Parathyroid adenoma (tissue), 2 donors: ENCODE data around the gene KRTAP23-1.

ENCODE experiments used
- H2AFZ ChIP-seq: fragments of 300-600 bp; sonication (generic); one replicate; pipeline ENCODE4 v1.7.0; 2017; ENCODE audit warnings: antibody characterized with exemption, mild to moderate bottlenecking
- H3K27ac ChIP-seq: fragments of 300-600 bp; sonication (generic); one replicate; pipeline ENCODE4 v1.7.0; 2017
- H3K27me3 ChIP-seq: fragments of 300-600 bp; sonication (generic); one replicate; pipeline ENCODE4 v1.7.0; 2017; ENCODE audit warnings: low read length; ENCODE audit not compliant: control insufficient read depth, insufficient read depth
- H3K36me3 ChIP-seq: fragments of 300-600 bp; sonication (generic); one replicate; pipeline ENCODE4 v1.7.0; 2017; ENCODE audit warnings: low read length; ENCODE audit not compliant: control insufficient read depth, insufficient read depth
- H3K4me1 ChIP-seq: fragments of 300-600 bp; sonication (generic); one replicate; pipeline ENCODE4 v1.7.0; 2017; ENCODE audit warnings: control low read depth
- H3K4me2 ChIP-seq: fragments of 300-600 bp; sonication (generic); one replicate; pipeline ENCODE4 v1.7.0; 2017; ENCODE audit warnings: low read length
- H3K4me3 ChIP-seq: fragments of 300-600 bp; sonication (generic); one replicate; pipeline ENCODE4 v1.7.0; 2017; ENCODE audit warnings: low read depth, low read length
- H3K79me2 ChIP-seq: fragments of 300-600 bp; sonication (generic); one replicate; pipeline ENCODE4 v1.7.0; 2017; ENCODE audit warnings: control low read depth
- H3K9ac ChIP-seq: fragments of 300-600 bp; sonication (generic); one replicate; pipeline ENCODE4 v1.7.0; 2017; ENCODE audit warnings: mild to moderate bottlenecking
- H3K9me3 ChIP-seq: fragments of 300-600 bp; sonication (generic); one replicate; pipeline ENCODE4 v1.7.0; 2017; ENCODE audit warnings: low read length; ENCODE audit not compliant: control insufficient read depth
- CTCF ChIP-seq: fragments of 300-600 bp; sonication (generic); IDR thresholded peaks from one replicate; pipeline ENCODE4 v1.7.0; 2017; ENCODE audit warnings: antibody characterized with exemption, mild to moderate bottlenecking
- donor health status: primary hyperparathyroidism.

Gene KRTAP23-1

GRCh38 chr21:30337772-30338171 is 10.6 kb downstream of the KRTAP23-1 start:
- no peak for TF ChIP-seq CTCF

GRCh38 chr21:30337276-30337744 is 11.1 kb downstream of the KRTAP23-1 start, which contains the start of gene KRTAP27-1:
TSS of gene KRTAP27-1 (minus strand) at chr21:30337694. CDS start at chr21:30337668, 26 bp downstream.
- Histone ChIP-seq H3K9ac (no peak within 1 kb of the TSS), H3K36me3 (no peaks in the 10 kb centered on the region), H3K4me1 (no peaks in the 10 kb centered on the region), H3K4me2 (no peak within 1 kb of the TSS), H3K79me2 (no peaks in the 10 kb centered on the region), H3K9me3 (no peaks in the 10 kb centered on the region), H3K27me3 (no peaks in the 10 kb centered on the region), H3K4me3 (no peak within 1 kb of the TSS), H2AFZ (no peak within 1 kb of the TSS), H3K27ac (no peak within 1 kb of the TSS)
- TF ChIP-seq CTCF = no peak

More at GRCh38 chr21:30337772-30338171, 10.6 kb downstream of the KRTAP23-1 start:
- H3K9ac ChIP-seq = no peak overlapping the region
- no peak overlapping the region for H3K4me2 ChIP-seq
- no peaks in the 10 kb centered on the region for H3K27me3 ChIP-seq
- H3K79me2 ChIP-seq = no peaks in the 10 kb centered on the region
- H3K4me3 ChIP-seq = no peak overlapping the region
- H3K27ac ChIP-seq = no peak overlapping the region
- H3K36me3 ChIP-seq = no peaks in the 10 kb centered on the region
- no peak overlapping the region for H2AFZ ChIP-seq
- H3K4me1 ChIP-seq = no peaks in the 10 kb centered on the region
- no peaks in the 10 kb centered on the region for H3K9me3 ChIP-seq

GRCh38 chr21:30336596-30336995 is 11.8 kb downstream of the KRTAP23-1 start:
- H3K4me1 ChIP-seq = no peaks in the 10 kb centered on the region
- H3K36me3 ChIP-seq = no peaks in the 10 kb centered on the region
- no peaks in the 10 kb centered on the region for H3K27me3 ChIP-seq
- no peak overlapping the region for H3K27ac ChIP-seq
- no peak overlapping the region for H2AFZ ChIP-seq
- H3K4me3 ChIP-seq = no peak overlapping the region
- no peak overlapping the region for H3K4me2 ChIP-seq
- no peak for TF ChIP-seq CTCF
- no peaks in the 10 kb centered on the region for H3K79me2 ChIP-seq
- H3K9me3 ChIP-seq = no peaks in the 10 kb centered on the region
- no peak overlapping the region for H3K9ac ChIP-seq

GRCh38 chr21:30333736-30334135 is 14.7 kb downstream of the KRTAP23-1 start:
- no peak overlapping the region for H2AFZ ChIP-seq

More at GRCh38 chr21:30333736-30334135, 14.7 kb downstream of the KRTAP23-1 start:
- Histone ChIP-seq H3K4me1 (no peaks in the 10 kb centered on the region), H3K27ac (no peak overlapping the region), H3K36me3 (no peaks in the 10 kb centered on the region), H3K27me3 (no peaks in the 10 kb centered on the region), H3K9ac (no peak overlapping the region), H3K79me2 (no peaks in the 10 kb centered on the region), H3K9me3 (no peaks in the 10 kb centered on the region), H3K4me3 (no peak overlapping the region), H3K4me2 (no peak overlapping the region)
- TF ChIP-seq CTCF = no peak
